NCI-H2029 treated with DMSO at 0.1 percent for 48 hours (cell line): ENCODE data around the gene SYT1.
"Not testable (repeated sequence)": the region's sequence is repeated elsewhere in the genome, so short reads cannot be mapped to it uniquely, and the experiment has no call there.

Experiments used
- DNase-seq: peaks from one replicate; lab custom pipeline; 2025; lab: John Stamatoyannopoulos, UW

The SYT1 gene

DNA sequence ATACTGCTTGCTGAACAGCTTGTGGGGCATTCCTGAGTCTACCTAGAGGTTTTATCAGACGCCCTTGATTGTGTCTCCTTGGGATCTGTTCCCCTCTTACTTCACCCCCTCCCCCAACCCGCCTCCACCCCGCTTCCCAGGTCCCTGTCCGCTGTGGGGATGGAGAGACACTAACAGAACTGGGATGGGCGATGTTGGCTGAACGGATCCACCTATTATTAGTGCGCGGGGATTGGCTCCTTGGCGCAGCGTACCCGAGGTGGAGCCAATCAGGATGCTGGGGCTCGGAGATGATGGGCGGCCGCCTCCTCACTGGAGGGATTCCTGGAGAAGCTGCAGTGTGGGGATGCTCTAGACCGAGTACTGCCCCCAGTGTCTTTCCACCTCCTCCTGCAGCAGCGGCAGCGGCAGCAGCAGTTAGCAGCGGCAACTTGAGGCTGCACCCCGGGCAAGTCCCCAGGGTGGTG lies at the start of gene SYT1:
Gene SYT1 (plus strand): TSS at position 372 of the 467 bp plus-strand sequence.
- DNase-seq, result peak; percentile 87

DNA sequence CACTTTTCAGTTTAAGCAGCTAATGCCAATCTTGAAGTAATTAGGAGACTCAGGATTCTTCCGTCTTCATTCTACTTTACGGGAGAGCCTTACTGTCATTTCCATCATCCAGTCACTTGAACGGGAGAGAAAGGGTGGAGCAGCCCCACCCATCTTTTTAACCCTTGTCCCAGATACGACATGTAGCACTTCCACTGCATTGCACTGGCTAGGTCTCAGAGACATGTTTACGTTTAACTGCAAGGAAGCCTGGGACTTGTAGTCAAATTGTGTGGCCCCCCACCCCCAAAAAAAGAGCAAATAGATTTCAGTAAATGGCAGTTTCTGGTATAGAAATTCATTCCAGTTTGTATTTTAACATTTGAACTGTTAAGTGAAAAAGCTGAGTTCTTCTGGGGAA lies 46.1 kb upstream of the SYT1 start:
- DNase-seq, result no peak

DNA sequence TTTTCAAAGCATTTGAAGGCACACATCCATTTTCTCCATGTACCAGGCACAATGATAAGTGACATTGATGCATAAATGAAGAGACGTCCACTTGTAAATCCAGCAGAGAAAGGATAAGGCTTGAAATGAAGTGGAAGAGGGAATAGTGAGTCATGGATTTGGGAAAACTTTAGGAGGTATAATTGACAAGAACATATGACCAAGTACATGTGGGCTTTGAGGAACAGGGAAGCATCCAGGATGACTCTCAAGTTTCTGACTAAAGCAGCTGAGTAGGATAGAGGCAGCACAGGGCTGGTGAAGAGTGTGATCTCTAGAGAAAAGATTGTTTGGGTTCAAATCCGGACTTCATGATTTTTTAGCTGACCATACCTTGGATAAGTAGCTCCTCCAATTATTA lies 43.6 kb upstream of the SYT1 start:
- DNase-seq, result no peak

DNA sequence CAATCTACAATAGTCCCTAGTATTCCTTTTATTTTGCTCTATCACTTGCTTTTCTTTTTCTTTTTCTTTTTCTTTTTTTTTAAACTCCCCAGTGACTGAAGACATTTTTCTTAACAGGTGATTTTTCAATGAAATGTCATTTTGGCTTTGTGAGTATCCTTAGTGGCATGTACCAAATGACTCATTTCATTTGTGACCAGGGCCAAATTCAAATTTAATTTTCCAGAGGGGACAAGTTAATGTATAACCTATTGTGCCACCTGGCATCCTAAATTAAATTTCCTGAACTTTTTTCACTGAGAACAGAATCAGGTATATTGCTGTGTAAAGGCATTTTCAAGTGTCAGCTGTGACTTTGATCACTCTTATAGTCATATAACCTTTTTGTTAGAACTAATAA lies 39.7 kb upstream of the SYT1 start:
- DNase-seq, result no peak

DNA sequence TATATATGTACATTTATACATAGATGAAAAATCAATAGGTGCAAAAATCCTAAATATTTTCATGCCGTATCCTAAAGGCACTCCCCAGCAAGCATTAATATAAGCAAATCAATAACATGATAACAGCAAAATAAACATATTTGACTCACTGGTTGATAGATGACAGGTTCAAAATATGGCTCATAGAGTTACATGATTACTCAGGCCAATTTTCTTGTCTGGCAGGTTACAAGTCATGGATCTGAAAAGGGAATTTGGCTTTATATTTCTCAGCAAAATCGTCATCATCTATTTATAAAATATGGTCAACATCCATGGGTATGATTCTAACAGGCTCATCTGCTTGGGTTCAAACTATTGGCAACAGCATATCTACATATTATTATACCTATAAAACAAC lies 34.9 kb upstream of the SYT1 start:
- no peak for DNase-seq

DNA sequence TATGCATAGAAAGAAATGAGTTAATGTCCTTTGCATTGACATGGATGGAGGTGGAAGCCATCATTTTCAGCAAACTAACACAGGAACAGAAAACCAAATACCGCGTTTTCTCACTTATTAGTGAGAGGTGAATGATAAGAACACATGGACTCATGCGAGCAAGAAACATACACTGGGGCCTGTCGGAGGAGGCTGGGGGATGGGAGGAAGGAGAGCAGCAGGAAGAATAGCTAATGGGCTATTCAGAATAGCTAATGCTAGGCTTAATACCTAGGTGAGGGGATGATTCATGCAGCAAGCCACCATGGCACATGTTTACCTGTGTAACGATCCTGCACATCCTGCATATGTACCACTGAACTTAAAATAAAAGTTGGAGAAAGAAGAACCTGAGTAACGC lies 29.1 kb upstream of the SYT1 start:
- no peak for DNase-seq

DNA sequence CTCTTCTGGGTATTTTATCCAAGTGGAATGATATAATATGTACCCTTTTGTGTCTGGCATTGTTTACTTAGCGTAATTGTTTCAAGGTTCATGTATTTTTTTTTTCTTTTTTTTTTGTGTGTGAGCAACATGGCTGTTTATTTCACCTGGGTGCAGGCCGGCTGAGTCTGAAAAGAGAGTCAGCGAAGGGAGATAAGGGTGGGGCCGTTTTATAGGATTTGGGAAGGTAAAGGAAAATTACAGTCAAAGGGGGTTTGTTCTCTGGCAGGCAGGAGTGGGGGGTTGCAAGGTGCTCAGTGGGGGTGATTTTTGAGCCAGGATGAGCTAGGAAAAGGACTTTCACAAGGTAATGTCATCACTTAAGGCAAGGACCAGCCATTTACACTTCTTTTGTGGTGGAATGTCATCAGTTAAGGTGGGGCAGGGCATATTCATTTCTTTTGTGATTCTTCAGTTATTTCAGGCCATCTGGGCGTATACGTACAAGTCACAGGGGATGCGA lies 24.0 kb upstream of the SYT1 start:
- not testable (repeated sequence) for DNase-seq

DNA sequence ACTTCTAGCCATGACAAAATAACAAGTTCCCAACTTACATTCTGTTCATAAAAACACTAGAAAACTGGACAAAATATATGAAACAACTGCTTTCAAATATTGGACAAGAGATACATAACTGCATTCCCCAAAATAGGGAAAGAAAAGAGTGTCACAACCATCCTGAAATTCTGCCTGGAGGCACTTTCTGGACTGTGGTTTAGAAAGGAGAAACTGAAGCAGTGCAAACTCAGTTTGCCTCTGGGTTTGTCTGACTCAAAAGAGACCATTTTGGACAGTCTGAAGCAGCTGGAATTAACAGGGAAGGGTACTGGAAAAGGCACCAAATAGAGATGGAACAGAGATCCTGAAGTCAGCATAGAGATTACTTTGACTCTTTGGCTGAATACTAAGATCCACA lies 11.3 kb upstream of the SYT1 start:
- no peak for DNase-seq

DNA sequence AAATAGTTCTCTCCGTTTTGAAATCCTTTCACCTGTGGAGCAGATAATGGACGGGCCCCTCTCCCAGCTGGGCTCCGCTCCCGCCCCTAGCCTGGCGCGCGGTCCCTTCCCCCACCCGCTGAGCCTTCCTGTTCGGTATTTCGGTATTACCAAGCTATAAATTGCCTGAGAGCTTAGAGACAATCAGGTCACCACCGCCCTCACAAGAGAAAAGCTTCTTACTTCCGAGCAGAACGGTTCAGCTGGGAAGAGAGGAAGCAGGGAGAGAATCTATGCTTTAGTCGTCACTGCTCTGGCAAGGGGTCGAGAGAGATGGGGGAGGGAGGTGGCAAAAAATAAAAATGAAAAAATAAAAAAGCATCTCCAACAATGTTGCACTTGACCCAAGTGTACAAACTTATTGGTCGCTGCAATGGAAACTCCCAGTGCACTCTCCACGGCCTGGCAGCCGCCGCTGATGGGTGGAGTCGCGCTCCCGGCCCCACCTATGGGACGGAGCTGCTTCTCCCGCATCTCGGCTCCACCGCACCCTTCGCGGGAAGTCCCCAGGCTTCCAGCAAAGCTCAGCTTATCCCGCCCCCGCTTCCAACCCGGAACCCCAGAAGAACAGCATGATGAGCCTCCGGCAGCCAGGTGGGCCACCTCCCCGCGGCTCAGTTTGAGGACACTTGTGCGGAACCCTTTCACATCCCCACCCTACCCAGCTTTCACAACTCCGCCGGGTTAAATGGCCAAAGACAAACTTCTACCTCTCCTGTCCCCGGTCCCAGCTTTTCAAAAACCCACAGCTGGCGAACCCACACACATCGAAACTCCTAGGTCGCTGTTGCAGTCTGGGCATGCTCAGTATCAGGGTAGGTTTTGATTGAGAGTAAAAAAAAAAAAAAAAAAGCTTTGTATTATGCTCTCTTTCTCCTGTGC lies 832 bp upstream of the SYT1 start:
- peak; percentile 52 for DNase-seq

DNA sequence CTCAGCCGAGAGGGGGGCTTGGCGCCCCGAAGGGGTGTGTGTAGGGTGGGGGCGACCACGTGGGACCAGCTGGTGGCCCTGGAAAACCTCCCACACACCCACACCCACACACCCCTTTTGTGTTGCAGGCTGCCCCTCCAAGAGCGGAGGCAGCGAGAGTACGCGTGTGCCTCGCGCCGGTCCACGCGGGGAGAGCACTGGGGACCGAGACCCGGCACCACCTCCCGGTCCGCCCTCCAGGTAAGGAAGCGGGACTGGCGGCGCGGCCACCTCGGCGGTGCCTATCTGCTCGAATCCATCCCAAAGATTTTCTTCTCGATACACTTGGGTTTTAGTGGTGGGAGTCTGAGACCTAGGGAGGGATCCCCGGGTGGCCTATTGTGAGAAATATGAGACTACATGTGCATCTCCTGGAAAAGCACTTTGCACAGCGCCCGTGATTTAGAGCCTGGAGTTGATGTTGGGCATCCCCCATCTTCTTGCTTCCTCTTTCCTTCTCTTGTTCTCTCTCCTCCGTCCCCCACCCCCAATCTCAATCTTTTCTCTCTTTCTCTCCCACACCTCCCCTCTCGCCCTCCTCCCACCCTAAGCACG lies 393 bp downstream of the SYT1 start:
- no peak for DNase-seq

DNA sequence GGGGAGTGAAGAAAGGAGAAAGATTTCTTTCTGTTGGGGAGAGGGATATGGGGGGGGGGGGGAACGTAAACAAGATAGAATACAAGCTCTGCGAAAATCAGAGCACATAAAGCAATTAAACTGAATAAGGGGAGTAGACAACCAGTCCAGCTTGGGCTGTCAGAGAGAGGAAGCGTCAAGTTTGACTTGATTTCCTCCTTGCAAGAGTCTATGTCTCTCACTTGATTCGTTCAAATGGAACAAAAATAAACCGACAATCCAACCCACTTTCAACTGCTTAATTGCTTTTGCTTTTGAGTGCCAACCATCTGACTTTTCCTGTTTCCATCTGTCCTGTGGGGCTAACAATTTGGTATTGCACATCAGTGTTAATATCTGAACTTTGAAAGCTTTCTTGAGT lies 942 bp downstream of the SYT1 start:
- DNase-seq, result no peak

DNA sequence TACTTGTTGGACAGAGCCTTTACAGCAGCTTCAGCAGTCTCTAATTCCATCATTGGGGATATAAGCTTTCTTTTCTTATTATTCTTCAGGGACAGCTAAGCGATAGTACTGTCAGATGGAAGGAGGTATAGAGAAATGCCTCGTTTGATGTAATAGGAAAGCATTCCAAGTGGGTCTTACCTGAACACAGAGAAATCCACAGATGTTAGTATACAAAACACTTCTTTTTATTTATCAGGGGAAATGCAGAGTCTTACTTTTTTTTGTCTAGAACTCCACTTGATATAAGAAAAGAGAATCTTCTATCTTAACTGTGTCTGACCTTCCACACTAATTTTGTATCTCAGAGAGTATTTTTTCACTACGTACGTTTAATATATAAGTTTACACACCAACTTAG lies 1.9 kb downstream of the SYT1 start:
- DNase-seq, result peak; percentile 31

DNA sequence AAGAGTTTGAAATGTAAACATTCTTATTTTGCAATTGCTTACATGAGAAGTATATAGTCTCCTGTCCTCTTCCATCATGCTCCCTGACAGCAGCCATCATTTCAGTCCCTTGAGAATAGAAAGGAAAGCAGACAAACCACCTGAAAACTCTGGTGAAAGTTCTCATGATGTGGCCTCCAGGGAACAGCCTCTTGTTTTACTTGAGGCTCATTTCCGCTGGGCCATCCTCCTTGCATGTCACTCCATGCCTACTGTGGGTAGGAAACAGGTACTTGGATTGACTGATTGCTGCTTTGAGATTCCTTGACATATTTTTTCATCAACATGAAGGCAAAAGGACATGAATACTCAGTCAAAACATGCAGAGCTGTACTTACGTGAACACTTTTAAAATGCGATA lies 6.0 kb downstream of the SYT1 start:
- DNase-seq, result no peak

DNA sequence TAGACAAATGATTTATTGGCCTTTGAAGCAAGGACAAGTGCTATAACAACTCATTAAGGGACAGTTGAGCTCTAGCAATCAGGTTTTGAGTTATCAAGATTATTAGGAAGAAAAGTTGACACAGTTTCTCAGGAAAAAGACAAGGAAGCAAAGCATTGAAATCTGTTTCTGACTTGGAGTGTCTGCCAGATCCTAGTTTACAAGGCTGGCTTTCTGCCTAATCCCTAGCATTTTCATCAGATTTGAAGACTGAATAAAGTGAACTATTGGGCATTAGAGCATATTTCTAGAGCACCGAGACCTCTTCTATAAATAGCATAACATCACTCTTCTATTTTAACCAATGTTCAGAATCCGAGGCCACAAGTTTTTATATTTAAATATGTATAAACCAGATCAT lies 7.0 kb downstream of the SYT1 start:
- DNase-seq, result no peak

DNA sequence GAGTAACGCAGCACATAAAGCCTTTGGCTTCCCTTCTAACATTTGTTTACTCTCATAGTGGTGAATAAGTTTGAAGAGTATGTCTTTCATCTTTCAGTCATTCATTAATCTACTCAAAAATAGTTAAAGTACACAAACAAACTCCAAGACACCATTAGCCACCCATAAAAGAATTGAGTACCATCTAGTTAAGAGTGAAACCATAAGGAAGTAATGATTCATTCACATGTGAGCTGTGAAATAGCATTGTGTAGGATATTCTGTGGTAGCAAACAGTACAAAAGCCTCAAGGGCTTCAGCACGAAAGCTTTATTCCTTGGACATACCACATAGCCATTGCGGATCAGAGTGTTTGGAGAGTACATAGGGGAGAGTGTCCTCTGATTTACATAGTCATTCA lies 13.9 kb downstream of the SYT1 start:
- peak; percentile 61 for DNase-seq

DNA sequence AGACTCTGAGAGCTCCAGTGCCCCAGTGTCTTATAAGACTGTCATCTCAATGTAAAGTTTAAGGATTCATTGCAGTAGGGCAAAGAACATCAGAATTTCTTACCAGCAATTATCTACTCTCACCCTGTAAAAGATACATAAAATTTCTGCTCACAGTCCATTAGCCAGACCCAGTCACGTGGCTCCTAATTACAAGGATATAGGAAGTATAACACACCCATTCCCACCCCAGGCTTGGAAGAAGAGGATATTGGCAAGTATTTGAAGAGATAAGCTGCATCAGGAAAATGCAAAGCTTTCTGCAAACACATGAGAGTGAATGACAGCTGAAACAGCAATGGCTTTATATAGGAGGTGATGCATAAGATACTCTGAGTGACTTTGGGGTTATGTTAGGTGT lies 14.3 kb downstream of the SYT1 start:
- no peak for DNase-seq

DNA sequence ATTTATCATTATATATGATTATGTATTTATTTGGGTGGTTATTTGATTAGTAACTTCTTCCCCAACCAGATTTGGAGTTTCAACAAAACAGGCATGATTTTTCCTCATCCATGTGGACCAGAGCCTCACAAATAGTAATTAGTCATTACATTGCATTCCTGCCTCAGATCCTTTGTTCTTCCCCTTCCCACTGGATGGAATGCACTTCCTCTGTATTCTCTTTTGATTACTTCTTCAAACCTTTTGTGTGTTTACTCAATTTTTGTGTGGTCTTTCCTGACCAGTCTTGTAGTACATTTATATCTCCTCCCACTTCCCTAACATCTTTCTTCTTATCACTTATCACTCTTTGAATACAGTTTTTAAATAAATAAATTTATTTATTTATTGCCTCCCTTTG lies 15.5 kb downstream of the SYT1 start:
- DNase-seq, result no peak

DNA sequence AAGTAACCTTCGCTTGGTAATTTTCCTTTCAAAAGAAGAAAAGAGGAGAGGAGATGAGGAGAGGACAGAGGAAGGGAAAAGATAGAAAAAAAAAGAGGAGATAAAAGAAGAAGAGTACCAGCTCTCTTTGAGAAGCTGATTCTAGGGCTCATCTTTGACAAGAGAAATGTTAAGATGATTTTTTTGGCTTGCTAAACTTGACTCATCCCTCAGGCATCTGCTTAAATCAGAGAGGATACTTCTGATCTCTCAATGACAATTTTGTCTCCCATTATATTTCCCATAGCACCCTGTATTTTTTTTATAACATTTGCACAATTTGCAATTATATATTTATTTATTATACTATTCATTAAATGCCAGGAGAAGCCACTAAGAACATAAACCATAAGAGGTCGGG lies 17.1 kb downstream of the SYT1 start:
- no peak for DNase-seq

DNA sequence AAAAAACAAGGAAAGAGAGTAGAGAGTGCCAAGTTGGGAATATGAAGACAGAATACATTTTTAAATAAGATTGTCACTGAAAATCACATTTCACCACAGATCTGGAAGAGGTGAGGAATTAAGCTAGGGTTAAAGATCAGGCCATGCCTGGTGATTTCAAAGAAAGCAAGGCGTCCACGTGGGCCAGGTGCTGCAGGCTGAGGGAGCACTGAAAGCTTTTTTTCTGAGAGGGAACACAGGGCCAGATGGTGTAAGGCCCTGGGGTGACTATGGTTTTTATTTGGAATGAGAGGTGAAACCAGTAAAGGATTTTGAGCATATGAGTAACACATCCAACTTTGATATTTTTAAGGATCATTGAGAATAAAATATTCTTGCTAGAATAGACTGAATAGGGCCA lies 20.9 kb downstream of the SYT1 start:
- no peak for DNase-seq

DNA sequence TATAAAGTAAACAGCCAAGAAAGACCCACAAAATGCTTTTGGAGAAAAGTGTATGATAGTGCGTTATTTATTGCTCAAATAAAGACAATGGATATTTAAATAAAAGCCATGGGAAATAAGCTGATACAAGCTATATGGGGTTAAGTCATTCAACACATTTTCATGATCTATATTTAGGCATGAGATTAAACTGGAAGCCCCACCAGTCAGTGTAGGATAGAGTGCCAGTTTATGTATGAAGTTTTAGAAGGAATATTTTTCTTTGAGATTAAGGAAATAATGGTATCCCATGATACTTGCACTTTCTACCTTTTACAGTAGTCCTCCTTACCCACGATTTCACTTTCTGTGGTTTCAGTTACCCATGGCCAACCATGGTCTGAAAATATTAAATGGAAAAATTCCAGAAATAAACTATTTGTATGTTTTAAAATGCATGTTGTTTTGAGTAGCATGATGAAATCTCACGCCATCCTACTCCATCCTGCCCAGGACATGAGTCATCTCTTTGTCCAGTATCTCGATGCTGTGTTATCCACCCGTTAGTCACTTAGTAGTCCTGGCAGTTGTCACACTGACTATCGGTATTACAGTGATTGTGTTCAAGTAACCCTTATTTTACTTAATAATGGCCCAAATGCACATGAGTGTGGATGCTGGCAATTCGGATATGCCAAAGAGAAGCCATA lies 22.3 kb downstream of the SYT1 start:
- DNase-seq, result no peak

DNA sequence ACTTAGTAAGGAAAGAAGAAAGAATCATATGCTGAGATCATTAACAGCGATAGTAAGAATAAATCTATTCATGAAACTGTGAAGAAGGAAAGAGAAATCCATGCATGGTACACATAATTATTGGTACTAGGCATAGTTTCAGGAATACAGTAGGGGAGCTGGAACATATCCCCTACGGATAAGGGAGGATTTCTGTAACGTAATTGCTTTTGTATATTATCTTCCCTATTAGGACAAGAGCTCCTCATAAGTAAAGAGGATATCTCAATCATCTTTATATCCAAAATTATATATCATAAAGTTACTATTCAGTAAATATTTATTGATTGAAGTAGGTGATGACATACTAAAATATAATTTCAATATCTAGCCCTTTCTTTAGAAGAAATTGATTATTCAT lies 22.9 kb downstream of the SYT1 start:
- DNase-seq, result no peak

DNA sequence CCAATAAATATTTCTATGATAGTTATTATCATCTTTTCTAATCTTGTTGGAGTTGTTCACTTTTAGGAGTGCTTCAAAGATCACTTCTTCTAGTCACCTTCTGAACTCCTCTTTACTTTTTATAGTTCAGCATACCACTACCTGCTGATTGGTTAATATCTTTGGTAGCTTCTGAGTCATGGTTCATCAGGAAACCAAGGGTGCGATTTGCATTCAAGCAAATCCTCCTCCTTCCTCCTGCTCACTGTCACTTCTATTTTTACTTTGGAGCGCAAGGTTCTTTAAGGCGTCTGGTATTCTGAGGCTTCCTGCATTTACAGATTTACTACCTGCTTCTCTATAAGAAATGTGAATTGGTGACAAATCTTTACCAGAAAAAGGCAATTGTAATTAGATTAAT lies 24.0 kb downstream of the SYT1 start:
- DNase-seq, result no peak
